Left renal cortex interstitium (tissue), 4 donors: Measurements from ENCODE around the gene MARK4. TPM values are rescaled to one million over a fixed set of nuclear protein-coding genes. Genes with fewer than 3 reads are reported as not detected.
"Not testable (repeated sequence)": the region's sequence is repeated elsewhere in the genome, so short reads cannot be mapped to it uniquely, and the experiment has no call there.

ENCODE experiments used
- DNase-seq, 4 donors: peaks; one replicate each; pipeline ENCODE4 v3.0.0-alpha.2; 2013; ENCODE audit warnings: low read depth in 4 of 4, low spot score in 2 of 4, missing footprints in 1 of 4
- polyA plus RNA-seq, 4 donors: library from polyadenylated mRNA; unstranded; fragments of 120-200 nt; gene quantifications; one replicate each; pipeline ENCODE4 v1.2.1, GENCODE V29; 2013; ENCODE audit not compliant: insufficient read length in 4 of 4

The MARK4 gene
- polyA plus RNA-seq, 4 donors = 34.4 to 41.7 (median 41.1) TPM

DNA sequence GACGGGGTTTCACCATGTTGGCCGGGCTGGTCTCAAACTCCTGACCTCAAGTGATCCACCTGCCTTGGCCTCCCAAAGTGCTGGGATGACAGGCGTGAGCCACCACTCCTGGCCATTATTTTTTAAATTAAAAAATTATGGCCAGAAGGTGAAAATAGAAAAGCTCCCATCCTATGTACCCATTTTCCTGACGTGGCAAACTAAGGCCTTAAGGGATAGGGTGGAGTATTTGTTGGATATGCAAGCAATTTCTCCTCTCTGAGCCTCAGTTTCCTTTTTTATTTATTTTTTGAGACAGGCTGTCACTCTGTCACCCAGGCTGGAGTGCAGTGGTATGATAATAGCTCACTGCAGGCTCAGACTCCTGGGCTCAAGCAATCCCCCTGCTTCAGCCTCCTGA lies 83.8 kb downstream of the MARK4 start:
- DNase-seq = not testable (repeated sequence)

GRCh38 chr19:45336696-45337251 lies 85.7 kb downstream of the MARK4 start:
- no peak for DNase-seq

GRCh38 chr19:45339629-45340028 lies 88.6 kb downstream of the MARK4 start:
- DNase-seq = no peak

- DNase-seq = no peak
These were observed 89.3 kb downstream of the MARK4 start, which contains the start of gene KLC3 for GRCh38 chr19:45340232-45340898. Gene KLC3 (plus strand): TSS chr19:45340750. CDS start chr19:45345542, 4,792 bp downstream.

- DNase-seq = no peak
These were observed 89.9 kb downstream of the MARK4 start for GRCh38 chr19:45340899-45341453.

DNA sequence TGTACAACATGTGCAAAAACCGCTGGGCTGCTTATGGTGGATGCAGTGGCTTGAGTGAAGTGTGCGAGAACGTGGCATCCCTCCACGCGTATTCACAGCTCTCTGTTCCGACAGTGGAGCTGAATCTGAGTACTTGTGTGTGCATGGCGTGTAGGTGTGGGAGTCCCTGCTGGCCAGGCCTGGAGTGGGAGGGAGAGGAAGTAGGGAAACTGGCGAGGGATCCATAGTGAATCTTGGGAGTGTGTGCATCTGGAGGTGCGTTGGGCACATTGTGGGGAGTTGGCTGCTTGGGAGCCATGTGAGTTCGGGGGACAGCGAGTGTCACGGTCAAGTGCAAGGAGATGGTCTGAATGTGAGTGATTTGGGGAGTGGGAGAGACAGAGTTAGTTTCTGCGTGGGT lies 91.8 kb downstream of the MARK4 start:
- no peak for DNase-seq

- no peak for DNase-seq
These were observed 93.8 kb downstream of the MARK4 start for GRCh38 chr19:45344621-45345505.

DNA sequence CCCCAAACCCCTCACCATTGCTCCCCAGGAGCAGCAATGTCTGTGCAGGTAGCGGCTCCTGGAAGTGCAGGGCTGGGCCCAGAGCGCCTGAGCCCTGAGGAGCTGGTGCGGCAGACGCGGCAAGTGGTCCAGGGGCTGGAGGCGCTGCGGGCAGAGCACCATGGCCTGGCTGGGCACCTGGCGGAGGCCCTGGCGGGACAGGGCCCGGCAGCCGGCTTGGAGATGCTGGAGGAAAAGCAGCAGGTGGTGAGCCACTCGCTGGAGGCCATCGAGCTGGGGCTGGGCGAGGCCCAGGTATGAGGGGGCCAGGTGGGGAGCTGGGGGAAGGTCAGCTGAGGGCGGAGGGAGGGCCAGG lies 94.4 kb downstream of the MARK4 start:
- no peak for DNase-seq

DNA sequence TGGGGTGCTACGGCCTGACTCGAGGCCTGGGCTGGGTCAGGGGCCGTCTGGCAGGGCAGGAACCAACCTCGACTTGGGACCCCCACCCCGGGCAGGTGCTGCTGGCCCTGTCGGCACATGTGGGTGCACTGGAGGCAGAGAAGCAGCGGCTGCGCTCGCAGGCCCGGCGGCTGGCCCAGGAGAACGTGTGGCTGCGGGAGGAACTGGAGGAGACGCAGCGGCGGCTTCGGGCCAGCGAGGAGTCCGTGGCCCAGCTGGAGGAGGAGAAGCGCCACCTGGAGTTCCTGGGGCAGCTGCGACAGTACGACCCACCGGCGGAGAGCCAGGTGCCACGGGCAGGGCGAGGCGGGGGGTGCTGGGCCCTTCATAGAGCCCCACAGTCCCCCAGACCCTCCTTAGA lies 95.4 kb downstream of the MARK4 start:
- DNase-seq = no peak

DNA sequence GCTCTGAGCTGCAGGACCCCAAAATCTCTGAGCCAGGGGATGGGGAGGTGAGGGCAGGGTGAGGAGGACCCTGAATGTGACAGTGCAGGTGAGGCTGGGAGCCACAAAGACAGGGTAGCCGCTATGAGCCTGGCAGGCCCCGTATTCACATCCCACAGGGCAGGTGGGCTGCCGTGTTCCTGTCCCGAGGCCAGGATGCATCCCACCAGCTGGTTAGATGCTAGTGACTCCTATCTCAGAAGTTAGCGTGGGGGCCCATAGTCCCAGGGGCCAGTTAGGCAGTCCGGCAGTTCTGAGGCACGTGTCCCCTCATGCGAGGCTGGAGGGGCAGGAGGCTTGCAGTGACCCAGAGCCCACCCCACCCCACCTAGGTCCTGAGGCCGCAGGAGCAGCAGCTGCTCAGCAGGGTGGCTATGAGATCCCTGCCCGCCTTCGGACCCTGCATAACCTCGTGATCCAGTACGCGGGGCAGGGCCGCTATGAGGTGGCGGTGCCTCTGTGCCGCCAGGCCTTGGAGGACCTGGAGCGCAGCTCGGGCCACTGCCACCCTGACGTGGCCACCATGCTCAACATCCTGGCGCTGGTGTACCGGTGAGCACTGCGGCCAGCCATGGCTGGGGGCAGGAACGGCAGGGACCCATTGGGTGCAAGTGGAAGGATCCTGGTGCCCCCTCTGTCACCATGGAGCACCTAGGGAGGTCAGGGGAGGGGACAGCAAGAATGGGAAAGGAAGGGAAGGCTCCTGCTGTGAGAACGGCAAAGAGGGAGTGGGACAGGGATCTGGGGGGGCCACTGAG lies 96.7 kb downstream of the MARK4 start:
- DNase-seq = no peak

GRCh38 chr19:45348367-45349125 lies 97.5 kb downstream of the MARK4 start:
- no peak for DNase-seq

GRCh38 chr19:45349126-45349415 lies 98.0 kb downstream of the MARK4 start:
- DNase-seq = no peak

DNA sequence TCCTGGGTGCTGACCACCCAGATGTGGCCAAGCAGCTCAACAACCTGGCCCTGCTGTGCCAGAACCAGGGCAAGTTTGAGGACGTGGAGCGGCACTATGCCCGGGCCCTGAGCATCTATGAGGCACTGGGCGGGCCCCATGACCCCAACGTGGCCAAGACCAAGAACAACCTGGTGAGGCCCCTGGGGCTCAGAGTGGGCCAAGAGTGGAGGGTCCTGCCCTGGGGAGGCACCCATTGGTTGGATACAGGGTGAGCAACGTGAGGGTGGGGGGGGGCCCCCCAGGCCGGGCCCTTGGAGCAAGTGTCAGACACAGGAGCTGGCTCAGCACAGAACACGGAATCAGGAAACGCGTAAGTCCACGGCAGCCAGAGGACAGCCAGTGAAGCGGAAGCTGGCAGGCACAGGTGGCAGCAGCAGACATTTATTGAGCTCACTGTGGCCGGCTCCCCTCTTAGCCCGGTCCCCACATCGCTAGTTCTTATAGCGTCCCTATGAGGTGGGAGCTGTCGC lies 98.4 kb downstream of the MARK4 start:
- no peak for DNase-seq

DNA sequence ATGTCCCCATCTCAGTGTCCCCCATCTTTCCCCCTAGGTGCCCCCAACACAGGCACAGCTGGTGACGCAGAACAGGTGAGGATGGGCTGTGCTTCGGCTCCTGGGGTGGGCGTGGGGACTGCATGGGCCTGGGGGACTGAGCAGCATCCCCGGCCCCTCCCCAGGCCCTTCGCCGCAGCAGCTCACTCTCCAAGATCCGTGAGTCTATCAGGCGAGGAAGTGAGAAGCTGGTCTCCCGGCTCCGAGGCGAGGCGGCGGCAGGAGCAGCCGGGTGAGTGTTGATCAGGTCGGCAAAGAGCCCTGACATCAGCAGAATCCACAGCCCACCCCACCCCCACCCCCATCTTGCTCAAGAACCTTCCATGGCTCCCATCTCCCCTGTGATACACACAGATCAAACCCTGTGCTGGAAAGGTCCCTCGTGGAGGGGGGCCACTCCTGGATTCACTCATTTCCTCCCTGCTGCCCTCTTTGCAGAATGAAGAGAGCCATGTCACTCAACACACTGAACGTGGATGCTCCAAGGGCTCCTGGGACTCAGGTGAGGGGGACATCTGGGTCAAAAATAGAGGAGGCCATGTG lies 99.5 kb downstream of the MARK4 start:
- no peak for DNase-seq

- no peak for DNase-seq
These were observed 100.4 kb downstream of the MARK4 start for GRCh38 chr19:45351401-45351952.

GRCh38 chr19:45352062-45352461 lies 101.0 kb downstream of the MARK4 start:
- no peak for DNase-seq

DNA sequence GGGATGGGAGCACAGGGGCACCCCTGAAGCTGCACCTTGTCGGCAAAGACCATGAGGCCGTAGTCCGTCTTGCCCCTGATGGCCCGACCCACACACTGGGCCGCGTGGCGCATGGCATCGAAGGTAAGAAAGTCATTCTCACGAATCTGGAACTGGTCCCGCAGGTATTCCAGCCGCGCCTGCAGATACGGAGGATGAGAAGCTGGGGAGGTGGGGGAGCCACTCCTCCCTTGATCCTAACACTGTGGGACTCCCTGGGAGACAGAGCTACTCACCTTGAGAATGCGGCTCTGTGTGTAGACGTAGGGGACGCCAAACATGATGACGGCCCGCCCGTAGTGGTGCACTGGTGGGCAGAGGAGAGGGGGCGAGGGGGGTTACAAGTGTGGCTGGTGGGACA lies 101.4 kb downstream of the MARK4 start:
- DNase-seq = no peak

DNA sequence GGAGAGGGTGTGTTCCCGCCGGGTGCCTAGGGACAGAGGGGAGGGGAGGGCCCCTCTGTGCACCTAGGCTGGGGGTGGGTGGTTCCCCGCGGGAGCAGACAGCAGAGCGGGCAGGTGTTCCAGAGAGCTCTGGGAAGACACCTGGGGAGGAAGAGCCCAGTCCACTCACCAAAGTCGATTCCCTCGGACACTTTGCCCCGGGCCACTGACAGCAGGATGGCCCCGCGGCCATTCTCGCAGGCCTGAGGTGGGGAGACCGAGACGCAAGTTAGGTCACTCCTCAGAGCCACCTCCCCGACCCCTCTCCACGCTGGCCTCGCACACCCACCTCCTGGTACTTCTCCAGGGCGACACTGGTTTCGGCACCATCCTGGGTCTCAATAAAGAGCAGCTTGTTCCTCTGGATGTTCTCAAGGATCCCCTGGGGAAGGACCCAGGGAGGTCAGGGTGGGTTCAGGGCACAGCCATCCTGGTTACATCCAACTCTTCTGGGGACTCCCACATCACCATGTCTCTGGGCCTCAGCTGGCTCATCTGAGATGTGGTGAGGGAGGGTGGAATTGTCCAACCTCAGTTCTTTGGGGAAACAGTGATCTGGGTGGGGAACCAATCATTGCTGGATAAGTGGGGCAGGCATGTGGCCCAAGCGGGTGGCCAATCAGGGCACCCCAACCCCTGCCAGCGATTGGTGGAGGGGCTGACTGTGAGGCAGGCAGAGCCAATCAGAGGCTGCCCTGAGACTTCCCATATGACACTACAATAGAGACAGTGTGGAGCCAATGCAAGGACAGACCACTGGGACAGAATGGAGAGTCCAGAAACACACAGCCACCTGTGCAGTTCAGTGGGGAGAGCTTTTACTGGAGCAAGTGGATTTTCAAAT lies 102.1 kb downstream of the MARK4 start:
- DNase-seq = no peak
